Tongue (tissue), 3 donors: Measurements from ENCODE around the gene TEX14. TPM values are rescaled to one million over a fixed set of nuclear protein-coding genes. Genes with fewer than 3 reads are reported as not detected.
A peak's percentile ranks its signal among the peaks of the same experiment; 100 is the strongest.

Experiments used
- DNase-seq: peaks from one replicate; pipeline ENCODE4 v3.0.0-alpha.2; 2015
- small RNA-seq: library from RNA; depleted of rRNA; stranded (forward); fragments of <200 nt; gene quantifications from one replicate; pipeline ENCODE3, GENCODE V24; 2014; ENCODE audit warnings: low replicate concordance
- total RNA-seq: library from RNA; depleted of rRNA; stranded (reverse); fragments of >200 nt; gene quantifications from one replicate; pipeline ENCODE4 v1.2.3, GENCODE V29; 2014

The TEX14 gene
- total RNA-seq, 1 donor from 2014 or later = under 0.01 TPM

GRCh38 chr17:58517928-58518609 is 173.8 kb downstream of the TEX14 start:
- peak; percentile 100 for DNase-seq

GRCh38 chr17:58517378-58517927 is 174.4 kb downstream of the TEX14 start:
- DNase-seq = no peak

- DNase-seq = no peak
Observed at GRCh38 chr17:58516644-58517377, 175.0 kb downstream of the TEX14 start.

GRCh38 chr17:58515286-58515685 is 176.6 kb downstream of the TEX14 start:
- DNase-seq = no peak

GRCh38 chr17:58514770-58515157 is 177.1 kb downstream of the TEX14 start:
- no peak for DNase-seq

- DNase-seq = peak; percentile 92
Observed at GRCh38 chr17:58513965-58514769, 177.7 kb downstream of the TEX14 start, which contains the start of gene MTMR4. Gene MTMR4 (minus strand): TSS chr17:58514638. CDS start chr17:58514407, 231 bp downstream.

- no peak for DNase-seq
Observed at GRCh38 chr17:58513267-58513964, 178.4 kb downstream of the TEX14 start.

GRCh38 chr17:58510075-58510474 is 181.8 kb downstream of the TEX14 start:
- DNase-seq = no peak

- DNase-seq = no peak
Observed at GRCh38 chr17:58508341-58509067, 183.3 kb downstream of the TEX14 start.

GRCh38 chr17:58507123-58507634 is 184.7 kb downstream of the TEX14 start:
- no peak for DNase-seq

Small RNA genes lying within 50 kb of the gene (small RNA-seq; reads per million reads assigned to genes)
- gene AC011195.1 (not detected), gene RF00012 (not detected), gene RNU1-108P (0.05 reads per million), gene RNU1-52P (not detected), gene RNU1-85P (0.08 reads per million)

Other genes with a start within 250 kb of the TEX14 start
- gene HSF5, start 203.6 kb downstream of the TEX14 start, total RNA-seq = 0.21 TPM
- gene MTMR4, start 177.4 kb downstream of the TEX14 start, total RNA-seq = 29.5 TPM
- 30.2 TPM for gene RAD51C, start 557 bp upstream of the TEX14 start, total RNA-seq
- gene PPM1E, start 63.8 kb upstream of the TEX14 start, total RNA-seq = 1.5 TPM